Activated T-helper 9 cell treated with anti-CD3 and anti-CD28 coated beads, Interleukin-2, amount 50 U/mL, for 16 hours (primary cell): Measurements from ENCODE around the gene USP3.
A peak's percentile ranks its signal among the peaks of the same experiment; 100 is the strongest.
"Not testable (repeated sequence)": the region's sequence is repeated elsewhere in the genome, so short reads cannot be mapped to it uniquely, and the experiment has no call there.

Source experiments
- DNase-seq: peaks from one replicate; pipeline ENCODE4 v3.0.0-alpha.2; 2020; ENCODE audit warnings: low read depth

The USP3 gene

DNA sequence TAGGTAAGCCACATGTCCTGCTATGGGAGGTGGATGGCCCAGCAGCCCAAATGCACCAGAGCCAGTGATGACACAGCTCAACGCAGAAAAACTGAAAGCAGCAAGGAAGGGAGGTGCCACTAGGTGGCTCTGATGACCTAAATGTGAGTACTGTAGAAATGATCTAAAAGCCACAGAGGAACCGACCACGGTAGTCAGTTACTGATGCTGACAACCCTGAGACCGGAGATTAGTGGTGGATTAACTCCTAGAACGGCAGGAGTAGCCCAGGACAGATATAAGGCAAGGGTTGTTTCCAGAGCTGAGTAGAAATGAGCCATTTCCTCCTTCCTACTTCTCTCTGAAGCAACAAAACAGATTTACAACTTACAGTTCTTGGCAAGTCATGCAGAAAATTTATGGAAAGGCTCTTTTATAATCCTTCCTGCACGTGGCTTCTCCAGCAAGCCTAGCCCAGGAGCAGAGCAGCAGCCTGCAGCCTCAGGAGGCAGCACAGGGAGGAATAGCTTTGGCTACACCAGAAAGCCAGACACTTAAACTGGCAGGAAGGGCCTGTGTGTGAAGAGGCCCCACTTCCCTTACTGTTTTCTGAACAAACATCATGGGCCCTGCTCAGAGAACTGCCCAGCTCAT is 105.9 kb downstream of the USP3 start:
- peak; percentile 53 for DNase-seq

GRCh38 chr15:63611177-63611576 is 106.8 kb downstream of the USP3 start:
- DNase-seq, result no peak

DNA sequence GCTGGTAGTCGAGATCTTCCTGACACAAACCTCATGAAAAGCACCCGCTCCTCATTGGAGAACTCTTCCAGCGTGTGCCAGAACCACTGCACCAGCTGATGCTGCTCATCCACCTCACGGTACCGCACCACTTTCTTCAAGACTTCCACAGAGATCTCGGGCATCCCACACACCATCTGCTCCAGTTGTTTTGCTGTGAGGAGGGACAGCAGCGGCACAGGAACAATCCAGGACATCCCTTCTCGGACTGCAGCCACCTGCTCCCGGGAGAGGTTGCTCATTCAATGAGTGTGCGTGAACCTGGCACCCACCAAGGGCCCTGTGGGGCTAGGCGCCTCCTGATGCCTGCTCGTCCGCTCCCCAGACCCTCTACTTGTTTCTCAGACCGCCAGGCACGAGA is 107.9 kb downstream of the USP3 start:
- no peak for DNase-seq

DNA sequence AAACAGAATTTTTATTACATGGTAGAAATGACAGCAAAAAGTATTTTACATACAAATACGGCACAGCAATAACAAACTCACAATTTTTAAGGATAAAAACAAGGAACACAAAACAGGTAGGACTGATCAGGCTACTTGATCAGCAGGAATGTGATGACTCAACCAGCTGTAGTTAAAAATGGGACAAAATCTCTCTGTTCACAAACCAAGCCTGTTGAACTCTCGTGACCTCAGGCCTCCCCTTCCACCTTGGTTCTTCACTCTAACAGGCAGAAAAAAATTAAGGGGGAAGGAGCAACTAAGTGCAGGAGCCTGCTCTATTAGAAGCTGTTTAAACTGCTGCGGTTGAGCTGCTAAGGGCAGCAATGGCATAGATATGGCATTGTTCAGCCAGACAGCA is 111.5 kb downstream of the USP3 start:
- no peak for DNase-seq

GRCh38 chr15:63617147-63617546 is 112.8 kb downstream of the USP3 start:
- DNase-seq, result not testable (repeated sequence)

DNA sequence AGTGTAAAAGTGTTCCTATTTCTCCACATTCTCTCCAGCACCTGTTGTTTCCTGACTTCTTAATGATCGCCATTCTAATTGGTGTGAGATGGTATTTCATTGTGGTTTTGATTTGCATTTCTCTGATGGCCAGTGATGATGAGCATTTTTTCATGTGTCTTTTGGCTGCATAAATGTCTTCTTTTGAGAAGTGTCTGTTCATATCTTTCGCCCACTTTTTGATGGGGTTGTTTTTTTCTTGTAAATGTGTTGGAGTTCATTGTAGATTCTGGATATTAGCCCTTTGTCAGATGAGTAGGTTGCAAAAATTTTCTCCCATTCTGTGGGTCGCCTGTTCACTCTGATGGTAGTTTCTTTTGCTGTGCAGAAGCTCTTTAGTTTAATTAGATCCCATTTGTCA is 113.2 kb downstream of the USP3 start:
- not testable (repeated sequence) for DNase-seq

DNA sequence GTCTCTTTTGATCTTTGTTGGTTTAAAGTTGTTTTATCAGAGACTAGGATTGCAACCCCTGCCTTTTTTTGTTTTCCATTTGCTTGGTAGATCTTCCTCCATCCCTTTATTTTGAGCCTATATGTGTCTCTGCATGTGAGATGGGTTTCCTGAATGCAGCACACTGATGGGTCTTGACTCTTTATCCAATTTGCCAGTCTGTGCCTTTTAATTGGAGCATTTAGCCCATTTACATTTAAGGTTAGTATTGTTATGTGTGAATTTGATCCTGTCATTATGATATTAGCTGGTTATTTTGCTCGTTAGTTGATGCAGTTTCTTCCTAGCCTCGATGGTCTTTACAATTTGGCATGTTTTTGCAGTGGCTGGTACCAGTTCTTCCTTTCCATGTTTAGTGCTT is 116.4 kb downstream of the USP3 start:
- DNase-seq, result not testable (repeated sequence)

- DNase-seq, result no peak
Measured at GRCh38 chr15:63623232-63623969, 119.0 kb downstream of the USP3 start.

DNA sequence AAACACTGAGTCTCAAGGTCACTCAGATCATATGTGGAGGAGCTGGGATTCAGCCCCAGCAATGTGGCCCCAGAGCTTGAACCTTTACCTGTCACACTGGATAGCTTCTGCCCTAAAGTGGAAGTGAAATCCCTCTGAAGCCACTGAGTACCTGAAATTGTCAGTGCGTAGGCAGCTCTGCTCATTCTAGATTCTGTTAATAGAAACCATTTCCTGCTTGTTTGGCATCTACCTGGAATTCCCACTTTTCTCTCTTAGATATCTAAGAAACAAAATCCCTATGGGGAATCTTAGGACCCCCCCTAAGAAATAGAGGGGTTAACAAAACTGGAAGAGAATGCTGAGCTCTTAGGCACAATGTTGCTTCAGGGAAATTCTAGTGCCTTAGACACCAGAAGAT is 122.6 kb downstream of the USP3 start:
- DNase-seq, result no peak

DNA sequence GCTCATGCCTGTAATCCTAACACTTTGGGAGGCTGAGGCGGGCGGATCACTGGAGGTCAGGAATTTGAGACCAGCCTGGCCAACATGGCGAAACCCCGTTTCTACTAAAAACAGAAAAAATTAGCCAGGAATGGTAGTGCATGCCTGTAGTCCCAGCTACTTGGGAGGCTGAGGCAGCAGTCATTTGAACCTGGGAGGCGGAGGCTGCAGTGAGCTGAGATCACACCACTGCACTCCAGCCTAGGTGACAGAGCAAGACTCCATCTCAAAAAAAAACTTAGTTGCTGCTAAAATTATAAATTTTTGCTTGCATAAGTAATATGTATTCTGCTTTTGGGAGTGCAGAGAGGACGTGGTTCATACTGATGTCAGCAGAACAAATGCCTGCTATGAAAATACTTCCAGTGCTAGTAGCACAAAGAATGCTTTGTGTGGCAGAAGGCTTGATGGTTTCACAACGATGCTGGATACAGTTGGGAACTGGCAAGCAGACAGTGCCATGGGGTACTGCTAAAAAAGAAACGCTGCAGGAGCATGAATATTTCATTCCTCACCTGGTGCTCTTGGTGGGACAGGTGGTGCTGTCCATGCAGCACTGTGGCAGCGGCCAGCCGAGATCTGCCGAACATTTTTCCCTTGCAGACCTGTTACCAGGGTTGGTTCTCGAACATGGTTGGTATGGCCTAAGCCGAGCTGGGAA is 123.9 kb downstream of the USP3 start:
- DNase-seq, result no peak

DNA sequence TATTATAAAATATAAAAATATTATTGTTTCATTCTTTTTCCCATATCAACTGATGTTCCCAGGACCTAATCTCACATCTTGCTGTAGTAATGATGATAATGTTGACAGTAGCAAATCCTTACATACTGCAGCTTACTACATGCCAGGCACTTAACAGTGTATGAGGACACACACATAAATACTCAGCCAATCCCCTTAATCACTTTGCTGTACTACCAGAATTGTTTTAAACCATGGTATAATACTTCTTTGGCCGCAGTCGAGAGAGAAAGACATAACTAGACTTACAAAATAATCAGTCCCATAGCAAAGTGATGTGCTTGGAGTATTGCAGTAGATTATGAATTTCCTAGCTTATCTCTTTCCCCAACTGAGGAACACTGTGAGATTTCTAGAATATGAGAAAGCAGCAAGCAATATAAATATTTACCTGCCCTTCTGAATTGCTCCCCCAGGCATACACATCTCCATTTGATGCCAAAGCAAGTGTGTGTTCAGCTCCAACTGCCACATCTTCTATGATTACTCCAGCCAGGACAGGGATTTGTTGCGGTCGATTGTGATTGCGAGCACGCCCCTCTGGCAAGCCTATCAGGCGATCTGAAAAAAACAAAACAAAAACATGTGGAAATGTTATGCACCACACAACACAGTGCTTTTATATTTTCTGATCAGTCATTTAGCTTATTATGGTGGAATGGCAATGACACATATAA is 125.8 kb downstream of the USP3 start:
- DNase-seq, result no peak

GRCh38 chr15:63633312-63633711 is 128.9 kb downstream of the USP3 start:
- no peak for DNase-seq

DNA sequence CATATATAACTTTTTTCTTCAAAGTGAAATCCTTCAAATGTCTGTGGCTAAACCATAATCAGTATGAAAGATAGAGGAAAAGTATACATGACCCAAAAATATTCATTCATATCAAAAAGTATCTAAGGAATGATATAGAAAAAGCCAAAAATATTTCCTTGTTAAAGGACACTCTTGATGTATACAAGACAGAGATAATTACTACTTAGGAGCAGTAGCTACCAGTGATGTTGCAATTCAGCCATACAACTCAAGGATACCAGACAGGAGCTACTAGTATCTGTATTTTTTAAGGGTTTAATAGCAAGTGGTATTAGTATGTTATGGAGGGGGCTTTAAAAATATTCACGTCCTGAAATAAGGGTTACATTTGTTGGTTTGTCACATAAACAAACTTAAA is 129.8 kb downstream of the USP3 start:
- DNase-seq, result no peak

DNA sequence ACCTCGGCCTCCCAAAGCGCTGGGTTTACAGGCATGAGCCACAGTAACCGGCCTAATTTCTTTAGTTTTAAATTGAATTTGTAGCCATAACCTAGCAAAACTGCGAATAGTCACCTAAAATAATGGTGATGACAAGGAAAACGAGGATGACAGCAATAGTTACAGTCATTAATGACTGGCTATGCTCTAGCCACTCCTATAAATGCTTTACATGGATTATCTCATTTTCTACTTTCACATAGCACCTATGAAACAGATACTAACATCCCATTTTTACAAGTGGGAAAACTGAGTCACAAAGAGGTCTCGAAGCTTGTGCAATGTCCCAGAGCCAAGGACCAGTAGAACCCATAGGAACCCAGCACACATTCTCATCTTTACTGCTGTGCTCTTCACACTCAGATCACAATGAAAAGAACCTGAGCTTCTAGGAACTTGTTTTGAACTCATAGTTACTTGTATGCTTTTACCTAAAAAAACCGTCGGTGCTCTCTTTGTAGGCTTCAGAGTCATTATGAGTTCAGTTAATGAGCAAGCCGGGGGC is 132.2 kb downstream of the USP3 start:
- no peak for DNase-seq

DNA sequence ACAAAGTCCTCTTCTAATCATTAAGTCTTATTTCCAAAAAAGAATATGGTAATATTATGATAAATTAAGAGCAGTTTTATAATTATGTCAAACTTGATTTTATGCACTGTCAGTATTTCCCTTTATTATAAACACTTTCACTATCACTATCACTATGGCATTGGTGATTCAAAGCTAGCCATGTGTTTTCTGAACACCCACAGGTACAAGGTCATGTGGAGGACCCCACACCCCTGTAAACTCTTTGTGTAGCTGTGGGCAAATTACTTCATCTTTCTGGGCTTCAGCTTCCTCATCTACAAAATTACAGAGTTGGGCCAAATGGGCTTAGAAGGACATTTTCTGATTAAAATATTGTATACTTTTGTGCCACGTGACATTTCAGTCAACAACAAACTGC is 134.4 kb downstream of the USP3 start:
- no peak for DNase-seq

GRCh38 chr15:63640146-63640545 is 135.8 kb downstream of the USP3 start:
- no peak for DNase-seq
